ENCODE data around the gene KRTAP10-6.
"Not testable (repeated sequence)": the region's sequence is repeated elsewhere in the genome, so short reads cannot be mapped to it uniquely, and the experiment has no call there.

The KRTAP10-6 gene

DNA sequence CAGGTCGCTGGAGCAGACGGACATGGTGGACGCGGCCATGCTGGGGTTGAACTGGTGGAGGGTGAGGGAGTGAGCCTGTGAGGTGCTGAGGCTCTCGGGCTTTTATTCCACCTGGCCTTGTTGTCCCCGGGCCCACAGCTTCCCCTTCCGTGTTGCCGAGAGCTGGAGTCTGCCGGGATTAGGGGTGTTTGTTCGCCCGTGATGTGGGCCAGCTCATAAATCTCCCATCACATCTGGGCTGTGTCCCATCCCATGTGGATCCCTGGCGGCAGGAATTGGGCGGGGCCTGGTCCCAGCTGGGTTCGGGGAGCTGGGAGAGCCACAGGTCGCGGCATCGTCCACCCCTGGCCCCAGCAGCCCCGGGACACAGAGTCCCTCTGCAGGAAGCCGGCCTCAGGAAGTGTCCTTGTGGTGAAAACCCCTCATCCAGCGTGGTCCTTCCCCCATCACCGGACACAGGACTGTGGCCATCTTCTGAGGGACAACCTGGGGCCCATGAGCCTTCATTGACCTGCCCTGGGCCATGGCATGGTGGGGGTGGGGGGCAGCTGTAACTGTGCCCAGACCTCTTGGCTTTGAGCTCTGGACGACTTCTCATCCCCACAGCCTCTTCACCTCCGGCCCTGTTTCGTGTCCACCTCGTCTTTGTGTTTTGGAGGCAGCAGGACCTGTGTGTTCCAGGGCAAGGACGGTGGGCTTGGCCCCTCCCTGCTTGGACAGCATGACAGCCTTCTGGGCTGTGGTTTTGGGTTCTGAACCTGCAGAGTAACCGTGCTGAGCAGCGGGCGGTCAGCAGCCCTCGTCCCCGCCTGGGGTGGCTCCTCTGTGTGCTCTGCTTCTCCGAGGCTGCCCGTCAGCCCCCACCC lies at the start of gene KRTAP10-6:
KRTAP10-6 (minus strand) TSS at position 60 of the 866 bp plus-strand sequence; CDS start at position 39, 21 bp downstream.
- Histone ChIP-seq H3K4me1 (ENCODE audit: control insufficient read depth in 1 of 2, insufficient read depth in 1 of 2, low read depth in 1 of 2, low read length in 1 of 2) (no peaks in the 10 kb centered on the region), H3K9me3 (no peaks in the 10 kb centered on the region), H3K4me3 (ENCODE audit: low read depth in 1 of 2, low read length in 1 of 2) (no peak within 1 kb of the TSS), H3K27me3 (peaks cover 35% of the 10 kb centered on the region), H3K36me3 (no peaks in the 10 kb centered on the region), H3K27ac (no peak within 1 kb of the TSS)
- TF ChIP-seq CTCF (IDR thresholded peaks at IDR 0.05), result no peak

- Histone ChIP-seq H3K27me3 (no peaks in the 10 kb centered on the region), H3K4me1 (ENCODE audit: control insufficient read depth in 1 of 2, insufficient read depth in 1 of 2, low read depth in 1 of 2, low read length in 1 of 2) (no peaks in the 10 kb centered on the region), H3K36me3 (no peaks in the 10 kb centered on the region), H3K9me3 (peaks cover 3% of the 10 kb centered on the region), H3K4me3 (ENCODE audit: low read depth in 1 of 2, low read length in 1 of 2) (no peak overlapping the region), H3K27ac (no peak overlapping the region)
- TF ChIP-seq CTCF (IDR thresholded peaks at IDR 0.05), result no peak
These were observed 48.5 kb upstream of the KRTAP10-6 start for GRCh38 chr21:44640761-44641160.

GRCh38 chr21:44639331-44639655 lies 47.0 kb upstream of the KRTAP10-6 start:
- no peak overlapping the region for H3K4me3 ChIP-seq (ENCODE audit: low read depth in 1 of 2, low read length in 1 of 2)
- H3K36me3 ChIP-seq, result no peaks in the 10 kb centered on the region
- no peak for TF ChIP-seq CTCF (IDR thresholded peaks at IDR 0.05)
- no peaks in the 10 kb centered on the region for H3K4me1 ChIP-seq (ENCODE audit: control insufficient read depth in 1 of 2, insufficient read depth in 1 of 2, low read depth in 1 of 2, low read length in 1 of 2)
- H3K9me3 ChIP-seq, result peaks cover 2% of the 10 kb centered on the region
- no peak overlapping the region for H3K27ac ChIP-seq
- H3K27me3 ChIP-seq, result peaks cover 2% of the 10 kb centered on the region

DNA sequence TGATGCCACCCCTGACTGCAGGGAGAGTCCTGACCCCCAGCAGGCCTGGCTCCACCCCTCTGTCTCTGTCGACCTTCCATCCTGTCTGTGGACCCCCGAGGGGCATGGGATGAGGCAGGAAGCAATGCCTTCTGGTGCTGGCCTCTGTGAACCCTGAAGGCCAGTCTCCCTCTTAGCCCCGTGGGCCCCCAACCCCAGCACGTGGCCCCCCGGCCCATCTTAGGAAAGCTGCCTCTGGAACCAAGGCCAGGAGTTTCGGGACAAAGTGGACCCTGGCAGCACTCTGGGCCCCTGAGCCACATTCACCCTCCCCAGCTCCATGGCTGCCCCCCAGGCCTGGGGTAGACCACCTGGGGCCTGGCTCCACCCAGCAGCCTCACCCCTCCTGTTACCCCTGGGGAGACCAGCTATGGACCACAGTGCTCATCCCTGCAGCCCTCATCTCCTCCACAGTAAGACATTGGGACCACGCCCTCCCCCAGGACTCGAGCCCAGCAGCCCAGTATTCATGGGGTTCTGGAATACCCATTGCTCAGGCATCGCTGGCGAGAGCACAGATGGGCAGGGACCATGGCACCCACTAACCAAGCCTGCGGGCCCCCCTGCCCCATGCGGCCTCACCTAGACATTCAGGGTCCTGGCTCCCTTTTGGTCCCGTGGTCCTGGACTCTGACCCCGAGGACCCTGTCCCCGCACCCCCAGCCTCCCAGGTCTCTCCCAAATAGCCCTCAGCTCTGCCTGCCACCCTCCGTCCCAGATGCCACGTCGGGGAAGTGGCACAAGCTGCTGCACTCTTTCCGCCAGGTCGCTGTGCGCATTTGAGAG lies 46.4 kb upstream of the KRTAP10-6 start:
- H3K4me3 ChIP-seq (ENCODE audit: low read depth in 1 of 2, low read length in 1 of 2); H3K36me3 ChIP-seq; H3K9me3 ChIP-seq; H3K27me3 ChIP-seq; H3K4me1 ChIP-seq (ENCODE audit: control insufficient read depth in 1 of 2, insufficient read depth in 1 of 2, low read depth in 1 of 2, low read length in 1 of 2); H3K27ac ChIP-seq: not testable (repeated sequence)

- not testable (repeated sequence) for H3K4me3 ChIP-seq (ENCODE audit: low read depth in 1 of 2, low read length in 1 of 2); H3K27me3 ChIP-seq; H3K4me1 ChIP-seq (ENCODE audit: control insufficient read depth in 1 of 2, insufficient read depth in 1 of 2, low read depth in 1 of 2, low read length in 1 of 2); H3K9me3 ChIP-seq; H3K36me3 ChIP-seq; H3K27ac ChIP-seq
These were observed 45.6 kb upstream of the KRTAP10-6 start for GRCh38 chr21:44637851-44638348.

GRCh38 chr21:44637018-44637850 lies 44.9 kb upstream of the KRTAP10-6 start, which contains the start of gene KRTAP10-10:
TSS of gene KRTAP10-10 (plus strand) at chr21:44637356. CDS start at chr21:44637418, 62 bp downstream.
- no peaks in the 10 kb centered on the region for H3K4me1 ChIP-seq (ENCODE audit: control insufficient read depth in 1 of 2, insufficient read depth in 1 of 2, low read depth in 1 of 2, low read length in 1 of 2)
- no peak within 1 kb of the TSS for H3K4me3 ChIP-seq (ENCODE audit: low read depth in 1 of 2, low read length in 1 of 2)
- no peaks in the 10 kb centered on the region for H3K36me3 ChIP-seq
- H3K9me3 ChIP-seq, result no peaks in the 10 kb centered on the region
- TF ChIP-seq CTCF (IDR thresholded peaks at IDR 0.05), result no peak
- H3K27ac ChIP-seq, result no peak within 1 kb of the TSS
- H3K27me3 ChIP-seq, result peaks cover 7% of the 10 kb centered on the region

Data from neutrophil (primary cell).